GM12873 (cell line): ENCODE data around the gene HS3ST1.

ENCODE experiments used
- CTCF ChIP-seq: IDR thresholded peaks from 2 replicates; pipeline ENCODE4 v1.5.1; 2012; ENCODE audit warnings: low read depth, mild to moderate bottlenecking, moderate library complexity, low read length, control low read depth; ENCODE audit not compliant: insufficient read depth; ENCODE audit errors: missing control alignments

HS3ST1 gene

GRCh38 chr4:11428231-11428898, at the start of gene HS3ST1:
HS3ST1 (minus strand) TSS chr4:11428894; CDS start chr4:11400005, 28,889 bp downstream.
- TF ChIP-seq CTCF, result no peak

GRCh38 chr4:11475871-11476270, 47.2 kb upstream of the HS3ST1 start:
- no peak for TF ChIP-seq CTCF

GRCh38 chr4:11474146-11474545, 45.5 kb upstream of the HS3ST1 start:
- no peak for TF ChIP-seq CTCF

- TF ChIP-seq CTCF, result no peak
These were observed 43.8 kb upstream of the HS3ST1 start for GRCh38 chr4:11472535-11472934.

GRCh38 chr4:11471618-11472017, 42.9 kb upstream of the HS3ST1 start:
- no peak for TF ChIP-seq CTCF

GRCh38 chr4:11471046-11471441, 42.4 kb upstream of the HS3ST1 start:
- no peak for TF ChIP-seq CTCF

- no peak for TF ChIP-seq CTCF
These were observed 41.8 kb upstream of the HS3ST1 start for GRCh38 chr4:11470438-11471045.
